A549 treated with AZD9567 at 1 μM for 4 hours (cell line): ENCODE data around the gene PROKR1. TPM values are rescaled to one million over a fixed set of nuclear protein-coding genes. Genes with fewer than 3 reads are reported as not detected.

Source experiments
- total RNA-seq: library from RNA; stranded (reverse); fragments of 200-300 nt; extraction: Qiagen RNA extraction; gene quantifications from 5 replicates; pipeline ENCODE4 v1.2.3, GENCODE V29; 2022; ENCODE audit not compliant: insufficient read depth

PROKR1 gene
- total RNA-seq, result 0.01 TPM in 1 of 5 replicates, not detected in the others

DNA sequence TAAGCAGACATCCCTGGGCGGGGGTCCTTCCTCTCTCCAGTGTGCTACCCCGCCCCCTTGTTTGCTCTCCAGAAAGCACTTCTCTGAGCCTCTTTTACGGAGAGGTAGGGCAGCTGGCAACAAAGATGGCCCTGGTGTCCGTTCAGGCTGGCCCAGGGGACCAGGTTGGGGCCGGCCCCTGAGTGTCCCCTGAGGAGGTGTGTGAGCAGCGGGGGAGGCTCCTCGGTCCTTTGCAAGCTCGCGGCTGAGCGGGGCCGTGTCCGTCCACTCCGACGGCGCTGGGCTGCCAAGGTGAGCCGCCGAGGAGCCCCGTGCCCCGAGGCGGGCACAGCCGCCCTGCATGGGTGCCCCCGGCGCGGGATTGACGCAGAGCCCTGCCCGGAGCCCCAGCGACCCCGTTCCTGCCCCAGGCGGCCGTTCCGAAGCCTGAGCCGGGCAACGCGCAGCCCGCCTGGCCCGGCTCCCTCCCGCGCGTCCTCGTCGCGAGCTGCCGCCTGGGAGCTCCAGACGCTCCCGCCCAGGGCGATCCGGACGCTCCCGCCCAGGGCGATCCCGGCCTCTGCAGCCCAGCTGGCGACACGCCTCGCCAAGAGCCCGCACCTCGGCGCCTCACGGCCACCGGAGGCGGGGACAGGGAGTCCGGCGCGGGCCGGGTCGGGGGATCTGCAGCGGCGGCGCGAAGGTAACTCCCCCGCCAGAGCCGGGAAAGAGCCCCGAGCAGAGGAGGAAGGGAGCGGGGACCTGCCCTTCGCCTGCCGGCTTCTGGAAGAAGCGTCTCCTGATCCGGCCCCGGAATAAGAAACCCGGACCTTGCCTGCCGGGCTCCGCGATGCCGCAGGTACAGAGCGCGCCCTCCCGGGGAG lies at the start of gene PROKR1:
PROKR1 (plus strand) TSS at position 569 of the 863 bp plus-strand sequence. CDS start 2,243 bp downstream, outside the sequence.

Other genes starting within 250 kb of the PROKR1 start
- 0.51 to 0.61 TPM (median 0.54 TPM) in 4 of 5 replicates, not detected in the other for gene FBXO48, start 176.3 kb upstream of the PROKR1 start, total RNA-seq
- gene APLF, start 176.0 kb upstream of the PROKR1 start, total RNA-seq, result 0.63 to 0.85 TPM (median 0.73 TPM) in 4 of 5 replicates, not detected in the other
- gene ARHGAP25, start 91.2 kb downstream of the PROKR1 start, total RNA-seq, result 0.14 to 0.29 TPM (median 0.25 TPM) in 4 of 5 replicates, not detected in the other
- not detected in 5 replicates for gene BMP10, start 227.8 kb downstream of the PROKR1 start, total RNA-seq